ENCODE measurements around the gene CNTN4.

- TF ChIP-seq, protein P1, sequence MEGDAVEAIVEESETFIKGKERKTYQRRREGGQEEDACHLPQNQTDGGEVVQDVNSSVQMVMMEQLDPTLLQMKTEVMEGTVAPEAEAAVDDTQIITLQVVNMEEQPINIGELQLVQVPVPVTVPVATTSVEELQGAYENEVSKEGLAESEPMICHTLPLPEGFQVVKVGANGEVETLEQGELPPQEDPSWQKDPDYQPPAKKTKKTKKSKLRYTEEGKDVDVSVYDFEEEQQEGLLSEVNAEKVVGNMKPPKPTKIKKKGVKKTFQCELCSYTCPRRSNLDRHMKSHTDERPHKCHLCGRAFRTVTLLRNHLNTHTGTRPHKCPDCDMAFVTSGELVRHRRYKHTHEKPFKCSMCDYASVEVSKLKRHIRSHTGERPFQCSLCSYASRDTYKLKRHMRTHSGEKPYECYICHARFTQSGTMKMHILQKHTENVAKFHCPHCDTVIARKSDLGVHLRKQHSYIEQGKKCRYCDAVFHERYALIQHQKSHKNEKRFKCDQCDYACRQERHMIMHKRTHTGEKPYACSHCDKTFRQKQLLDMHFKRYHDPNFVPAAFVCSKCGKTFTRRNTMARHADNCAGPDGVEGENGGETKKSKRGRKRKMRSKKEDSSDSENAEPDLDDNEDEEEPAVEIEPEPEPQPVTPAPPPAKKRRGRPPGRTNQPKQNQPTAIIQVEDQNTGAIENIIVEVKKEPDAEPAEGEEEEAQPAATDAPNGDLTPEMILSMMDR (IDR thresholded peaks at IDR 0.05; ENCODE audit: low read depth, low read length, missing input control) = no peak
- TF ChIP-seq TAF1 (conservative IDR thresholded peaks at IDR 0.05) = no peak
These were observed 397.1 kb downstream of the CNTN4 start for GRCh38 chr3:2495746-2496145.

Measured in liver (tissue), 3 donors.